Activated naive CD4-positive, alpha-beta T cell treated with anti-CD3 and anti-CD28 coated beads, Interleukin-2, amount 50 U/mL, for 24 hours (primary cell): ENCODE data around the gene NVL.
"Not testable (repeated sequence)": the region's sequence is repeated elsewhere in the genome, so short reads cannot be mapped to it uniquely, and the experiment has no call there.

Experiments
- H3K27ac Mint-ChIP-seq: one replicate; pipeline ENCODE4 v1.8.0; 2021; ENCODE audit warnings: mild to moderate bottlenecking, mixed read lengths
- H3K27me3 Mint-ChIP-seq: one replicate; pipeline ENCODE4 v1.8.0; 2021; ENCODE audit warnings: mixed read lengths
- H3K36me3 Mint-ChIP-seq: one replicate; pipeline ENCODE4 v1.8.0; 2021; ENCODE audit warnings: mixed read lengths
- H3K4me1 Mint-ChIP-seq: one replicate; pipeline ENCODE4 v1.8.0; 2021; ENCODE audit warnings: mixed read lengths
- H3K4me3 Mint-ChIP-seq: one replicate; pipeline ENCODE4 v1.8.0; 2021; ENCODE audit warnings: mild to moderate bottlenecking, mixed read lengths
- H3K9me3 Mint-ChIP-seq: one replicate; pipeline ENCODE4 v1.8.0; 2021; ENCODE audit warnings: mixed read lengths

Gene NVL

GRCh38 chr1:224329842-224330753 is at the start of gene NVL:
TSS of gene NVL (minus strand) at chr1:224330172. CDS start at chr1:224330127, 45 bp downstream.
- H3K27me3 Mint-ChIP-seq: no peaks in the 10 kb centered on the region
- peak within 1 kb of the TSS; percentile 100 for H3K27ac Mint-ChIP-seq
- peaks cover 42% of the 10 kb centered on the region for H3K4me1 Mint-ChIP-seq
- no peaks in the 10 kb centered on the region for H3K36me3 Mint-ChIP-seq
- peak within 1 kb of the TSS; percentile 98 for H3K4me3 Mint-ChIP-seq
- H3K9me3 Mint-ChIP-seq: no peaks in the 10 kb centered on the region

GRCh38 chr1:224378855-224379631 is 49.1 kb upstream of the NVL start:
- Mint-ChIP-seq H3K9me3 (no peaks in the 10 kb centered on the region), H3K36me3 (peaks cover 23% of the 10 kb centered on the region), H3K4me1 (peaks cover 93% of the 10 kb centered on the region), H3K27me3 (no peaks in the 10 kb centered on the region), H3K4me3 (peak overlapping the region; percentile 78), H3K27ac (peak overlapping the region; percentile 67)

GRCh38 chr1:224377676-224378006 is 47.7 kb upstream of the NVL start:
- Mint-ChIP-seq H3K27me3 (no peaks in the 10 kb centered on the region), H3K36me3 (peaks cover 27% of the 10 kb centered on the region), H3K9me3 (no peaks in the 10 kb centered on the region), H3K27ac (peak overlapping the region; percentile 90), H3K4me3 (peak overlapping the region; percentile 55), H3K4me1 (peaks cover 95% of the 10 kb centered on the region)

- Mint-ChIP-seq H3K27me3 (no peaks in the 10 kb centered on the region), H3K4me3 (no peak overlapping the region), H3K27ac (no peak overlapping the region), H3K4me1 (peaks cover 86% of the 10 kb centered on the region), H3K9me3 (no peaks in the 10 kb centered on the region), H3K36me3 (peaks cover 37% of the 10 kb centered on the region)
Measured at GRCh38 chr1:224375059-224375458, 45.1 kb upstream of the NVL start.

- H3K27ac Mint-ChIP-seq: peak overlapping the region; percentile 86
- H3K9me3 Mint-ChIP-seq: no peaks in the 10 kb centered on the region
- peaks cover 36% of the 10 kb centered on the region for H3K36me3 Mint-ChIP-seq
Measured at GRCh38 chr1:224373008-224373590, 43.1 kb upstream of the NVL start.

GRCh38 chr1:224368409-224368808 is 38.4 kb upstream of the NVL start:
- H3K4me3 Mint-ChIP-seq: no peak overlapping the region
- no peaks in the 10 kb centered on the region for H3K9me3 Mint-ChIP-seq
- H3K27me3 Mint-ChIP-seq: no peaks in the 10 kb centered on the region
- peaks cover 67% of the 10 kb centered on the region for H3K4me1 Mint-ChIP-seq
- H3K36me3 Mint-ChIP-seq: peaks cover 28% of the 10 kb centered on the region
- H3K27ac Mint-ChIP-seq: no peak overlapping the region

More at GRCh38 chr1:224373008-224373590, 43.1 kb upstream of the NVL start:
- Mint-ChIP-seq H3K4me1 (peaks cover 84% of the 10 kb centered on the region), H3K4me3 (no peak overlapping the region), H3K27me3 (no peaks in the 10 kb centered on the region)

- H3K27ac Mint-ChIP-seq: peak overlapping the region; percentile 14
- no peaks in the 10 kb centered on the region for H3K9me3 Mint-ChIP-seq
- H3K36me3 Mint-ChIP-seq: peaks cover 16% of the 10 kb centered on the region
- peaks cover 61% of the 10 kb centered on the region for H3K4me1 Mint-ChIP-seq
- H3K4me3 Mint-ChIP-seq: peak overlapping the region; percentile 51
- no peaks in the 10 kb centered on the region for H3K27me3 Mint-ChIP-seq
Measured at GRCh38 chr1:224359207-224359606, 29.2 kb upstream of the NVL start.

- no peaks in the 10 kb centered on the region for H3K9me3 Mint-ChIP-seq
- H3K4me3 Mint-ChIP-seq: peak overlapping the region; percentile 90
- H3K27ac Mint-ChIP-seq: peak overlapping the region; percentile 60
- no peaks in the 10 kb centered on the region for H3K27me3 Mint-ChIP-seq
- H3K36me3 Mint-ChIP-seq: peaks cover 10% of the 10 kb centered on the region
- H3K4me1 Mint-ChIP-seq: peaks cover 52% of the 10 kb centered on the region
Measured at GRCh38 chr1:224358237-224358636, 28.3 kb upstream of the NVL start.

GRCh38 chr1:224357626-224358124 is 27.7 kb upstream of the NVL start:
- Mint-ChIP-seq H3K27ac (peak overlapping the region; percentile 52), H3K4me3 (peak overlapping the region; percentile 90), H3K27me3 (no peaks in the 10 kb centered on the region), H3K4me1 (peaks cover 46% of the 10 kb centered on the region), H3K36me3 (peaks cover 8% of the 10 kb centered on the region), H3K9me3 (no peaks in the 10 kb centered on the region)

GRCh38 chr1:224356685-224357625 is 27.0 kb upstream of the NVL start, which contains the start of gene CNIH4:
TSS of gene CNIH4 (plus strand) at chr1:224356879. CDS start at chr1:224356925, 46 bp downstream.
- peak within 1 kb of the TSS; percentile 90 for H3K4me3 Mint-ChIP-seq
- peaks cover 5% of the 10 kb centered on the region for H3K36me3 Mint-ChIP-seq
- H3K4me1 Mint-ChIP-seq: peaks cover 40% of the 10 kb centered on the region
- H3K9me3 Mint-ChIP-seq: no peaks in the 10 kb centered on the region
- H3K27ac Mint-ChIP-seq: peak within 1 kb of the TSS; percentile 93
- no peaks in the 10 kb centered on the region for H3K27me3 Mint-ChIP-seq

GRCh38 chr1:224353975-224354925 is 24.3 kb upstream of the NVL start:
- Mint-ChIP-seq H3K4me1 (peaks cover 27% of the 10 kb centered on the region), H3K36me3 (peaks cover 4% of the 10 kb centered on the region), H3K27me3 (no peaks in the 10 kb centered on the region), H3K9me3 (no peaks in the 10 kb centered on the region), H3K27ac (no peak overlapping the region), H3K4me3 (no peak overlapping the region)

- not testable (repeated sequence) for H3K4me3 Mint-ChIP-seq, H3K9me3 Mint-ChIP-seq, H3K27me3 Mint-ChIP-seq, H3K36me3 Mint-ChIP-seq, H3K27ac Mint-ChIP-seq
- peaks cover 24% of the 10 kb centered on the region for H3K4me1 Mint-ChIP-seq
Measured at GRCh38 chr1:224352436-224353085, 22.6 kb upstream of the NVL start.

GRCh38 chr1:224349716-224350115 is 19.7 kb upstream of the NVL start:
- not testable (repeated sequence) for H3K27me3 Mint-ChIP-seq, H3K36me3 Mint-ChIP-seq, H3K27ac Mint-ChIP-seq, H3K4me3 Mint-ChIP-seq, H3K9me3 Mint-ChIP-seq
- H3K4me1 Mint-ChIP-seq: peaks cover 28% of the 10 kb centered on the region
